Measurements from ENCODE around the gene ARHGAP18.

- no peak for TF ChIP-seq PKNOX1 (IDR thresholded peaks at IDR 0.05)
- no peak for TF ChIP-seq BHLHE40 (IDR thresholded peaks at IDR 0.05; ENCODE audit: borderline replicate concordance)
- TF ChIP-seq FOXA1 (IDR thresholded peaks at IDR 0.05), result no peak
- no peak for TF ChIP-seq FOXM1 (IDR thresholded peaks at IDR 0.05; ENCODE audit: borderline replicate concordance)
- TF ChIP-seq SUZ12 (IDR thresholded peaks at IDR 0.05), result no peak
- TF ChIP-seq HDGF (IDR thresholded peaks at IDR 0.05; ENCODE audit: borderline replicate concordance), result no peak
- TF ChIP-seq ARNT (IDR thresholded peaks at IDR 0.05), result no peak
Observed at GRCh38 chr6:129608886-129609537, 101.0 kb downstream of the ARHGAP18 start.
